Measurements from ENCODE around the gene DAB1. TPM values are rescaled to one million over a fixed set of nuclear protein-coding genes. Genes with fewer than 3 reads are reported as not detected.

DAB1 gene
- total and polyA plus RNA-seq, 10 of the 15 experiments (the other 5 are each of a cell fraction or from before 2014, with no cell fraction given) = 0.02 to 0.10 (median 0.03) TPM; not detected in 5

DNA sequence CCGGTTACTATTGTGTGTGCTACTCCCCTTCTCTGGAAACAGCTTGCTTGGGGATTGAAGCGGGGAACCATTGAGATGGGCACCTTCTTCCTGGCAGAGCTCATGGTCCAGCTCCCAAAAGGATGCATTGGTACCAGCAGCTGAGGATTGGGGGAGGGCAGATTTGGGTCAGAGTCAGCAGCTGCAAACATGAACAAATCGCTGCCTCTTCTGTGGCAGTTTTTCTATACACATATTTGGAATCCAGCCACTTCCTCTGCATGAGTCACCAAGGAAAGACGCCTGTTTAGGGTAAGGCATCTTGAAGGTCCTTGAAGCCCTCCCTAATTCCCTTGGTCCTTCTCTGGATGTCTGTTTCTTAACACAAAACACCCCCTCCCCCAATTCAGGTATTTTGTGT is 104.7 kb downstream of the DAB1 start (continued):
- TF ChIP-seq, protein P1, sequence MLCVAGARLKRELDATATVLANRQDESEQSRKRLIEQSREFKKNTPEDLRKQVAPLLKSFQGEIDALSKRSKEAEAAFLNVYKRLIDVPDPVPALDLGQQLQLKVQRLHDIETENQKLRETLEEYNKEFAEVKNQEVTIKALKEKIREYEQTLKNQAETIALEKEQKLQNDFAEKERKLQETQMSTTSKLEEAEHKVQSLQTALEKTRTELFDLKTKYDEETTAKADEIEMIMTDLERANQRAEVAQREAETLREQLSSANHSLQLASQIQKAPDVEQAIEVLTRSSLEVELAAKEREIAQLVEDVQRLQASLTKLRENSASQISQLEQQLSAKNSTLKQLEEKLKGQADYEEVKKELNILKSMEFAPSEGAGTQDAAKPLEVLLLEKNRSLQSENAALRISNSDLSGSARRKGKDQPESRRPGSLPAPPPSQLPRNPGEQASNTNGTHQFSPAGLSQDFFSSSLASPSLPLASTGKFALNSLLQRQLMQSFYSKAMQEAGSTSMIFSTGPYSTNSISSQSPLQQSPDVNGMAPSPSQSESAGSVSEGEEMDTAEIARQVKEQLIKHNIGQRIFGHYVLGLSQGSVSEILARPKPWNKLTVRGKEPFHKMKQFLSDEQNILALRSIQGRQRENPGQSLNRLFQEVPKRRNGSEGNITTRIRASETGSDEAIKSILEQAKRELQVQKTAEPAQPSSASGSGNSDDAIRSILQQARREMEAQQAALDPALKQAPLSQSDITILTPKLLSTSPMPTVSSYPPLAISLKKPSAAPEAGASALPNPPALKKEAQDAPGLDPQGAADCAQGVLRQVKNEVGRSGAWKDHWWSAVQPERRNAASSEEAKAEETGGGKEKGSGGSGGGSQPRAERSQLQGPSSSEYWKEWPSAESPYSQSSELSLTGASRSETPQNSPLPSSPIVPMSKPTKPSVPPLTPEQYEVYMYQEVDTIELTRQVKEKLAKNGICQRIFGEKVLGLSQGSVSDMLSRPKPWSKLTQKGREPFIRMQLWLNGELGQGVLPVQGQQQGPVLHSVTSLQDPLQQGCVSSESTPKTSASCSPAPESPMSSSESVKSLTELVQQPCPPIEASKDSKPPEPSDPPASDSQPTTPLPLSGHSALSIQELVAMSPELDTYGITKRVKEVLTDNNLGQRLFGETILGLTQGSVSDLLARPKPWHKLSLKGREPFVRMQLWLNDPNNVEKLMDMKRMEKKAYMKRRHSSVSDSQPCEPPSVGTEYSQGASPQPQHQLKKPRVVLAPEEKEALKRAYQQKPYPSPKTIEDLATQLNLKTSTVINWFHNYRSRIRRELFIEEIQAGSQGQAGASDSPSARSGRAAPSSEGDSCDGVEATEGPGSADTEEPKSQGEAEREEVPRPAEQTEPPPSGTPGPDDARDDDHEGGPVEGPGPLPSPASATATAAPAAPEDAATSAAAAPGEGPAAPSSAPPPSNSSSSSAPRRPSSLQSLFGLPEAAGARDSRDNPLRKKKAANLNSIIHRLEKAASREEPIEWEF (IDR thresholded peaks at IDR 0.05; ENCODE audit: insufficient replicate concordance, low read depth, low read length) = no peak
- no peak for TF ChIP-seq IKZF2 (IDR thresholded peaks at IDR 0.05)

DNA sequence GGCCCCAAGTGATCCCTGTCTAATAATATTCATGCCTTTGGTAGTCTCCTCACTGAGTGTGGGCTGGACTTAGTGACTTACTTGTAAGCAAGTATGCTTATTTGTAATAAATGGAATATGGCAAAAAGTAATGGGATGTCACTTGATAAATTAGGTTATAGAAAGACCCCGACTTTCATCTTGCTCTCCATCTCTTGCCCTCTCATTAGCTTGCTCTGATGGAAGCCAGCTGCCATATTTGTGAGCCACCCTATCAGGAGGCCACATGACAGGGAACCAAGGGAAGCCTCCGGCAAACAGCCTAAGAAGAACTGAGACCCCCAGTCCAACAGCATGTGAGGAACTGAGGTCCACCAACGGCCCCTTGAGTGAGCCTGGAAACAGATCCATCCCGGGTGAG is 107.0 kb downstream of the DAB1 start:
- no peak overlapping the region for H3K4me2 ChIP-seq (ENCODE audit: control insufficient read depth, insufficient read depth)
- POLR2A ChIA-PET = no interaction called here
- whole genome bisulfite sequencing (ENCODE audit: insufficient coverage, insufficient replicate concordance, low lambda C conversion rate, missing lambda C conversion rate) = 17% methylated on average over 4 of the region's 4 CpGs
- no peaks in the 10 kb centered on the region for H3K4me1 ChIP-seq (ENCODE audit: control insufficient read depth, insufficient read depth, low read length)
- no peaks in the 10 kb centered on the region for H3K79me2 ChIP-seq (ENCODE audit: control insufficient read depth, insufficient read depth, low read length)
- in situ Hi-C loops (cut with MboI) = no loop called here
- DNase-seq (ENCODE audit: low read depth, low spot score) (no peak), ATAC-seq (no peak), FAIRE-seq (no peak)
- H3K36me3 ChIP-seq (ENCODE audit: control insufficient read depth in 2 of 2, insufficient read depth in 2 of 2, low read length in 1 of 2) = no peaks in the 10 kb centered on the region
- RAD21 ChIA-PET (ENCODE audit: unreplicated experiment) = no interaction called here
- no peak overlapping the region for H2AFZ ChIP-seq (ENCODE audit: control insufficient read depth, low read depth, low read length)
- TF ChIP-seq IKZF2 (IDR thresholded peaks at IDR 0.05) (no peak), RELA (IDR thresholded peaks at IDR 0.05; ENCODE audit: borderline replicate concordance, partially characterized antibody) (no peak), POLR2AphosphoS2 (IDR thresholded peaks at IDR 0.05; ENCODE audit: low read depth, low read length) (no peak), NBN (IDR thresholded peaks at IDR 0.05) (no peak), CHD2 (IDR thresholded peaks at IDR 0.05; ENCODE audit: borderline replicate concordance, low read depth, low read length) (no peak), TARDBP (IDR thresholded peaks at IDR 0.05; ENCODE audit: borderline replicate concordance) (no peak)
- TF ChIP-seq, protein P1 (IDR thresholded peaks at IDR 0.05; ENCODE audit: insufficient replicate concordance, low read depth, low read length) = no peak
- no peak overlapping the region for H3K9ac ChIP-seq (ENCODE audit: control insufficient read depth, insufficient read depth, low read length)
- SMC1A ChIA-PET (ENCODE audit: uncharacterized antibody, unreplicated experiment) = no interaction called here
- H3K9me3 ChIP-seq (replicated peaks; ENCODE audit: control insufficient read depth, insufficient read depth, low read length) = no peaks in the 10 kb centered on the region
- no peaks in the 10 kb centered on the region for H4K20me1 ChIP-seq (ENCODE audit: control insufficient read depth, insufficient read depth)
- H3K4me3 ChIP-seq = no peak overlapping the region
- BruUV-seq (replicated peaks) = no TSS peak
- no peak overlapping the region for H3K27ac ChIP-seq (ENCODE audit: control insufficient read depth, insufficient read depth)
- CTCF ChIA-PET = no interaction called here
- intact Hi-C loops (cut with micrococcal nuclease; ENCODE audit: unreplicated experiment) = no loop called here
- H3K27me3 ChIP-seq (replicated peaks in 1 of 2; ENCODE audit: control insufficient read depth in 2 of 2, insufficient read depth in 2 of 2, low read length in 1 of 2) = no peaks in the 10 kb centered on the region
